SK-N-SH (cell line): ENCODE data around the gene BCAR3. TPM values are rescaled to one million over a fixed set of nuclear protein-coding genes. Genes with fewer than 3 reads are reported as not detected.

Experiments
- CTCF ChIA-PET: fragments of 300-600, 350-600 bp; formaldehyde crosslinking; extraction: SDS; loops from one replicate; lab custom pipeline; 2021; lab: Yijun Ruan, JAX
- POLR2A ChIA-PET: fragments of 350-600 bp; sonication (Branson Sonifier 250); formaldehyde crosslinking; extraction: SDS; loops from one replicate; lab custom pipeline; 2020; ENCODE audit warnings: antibody characterized with exemption, inconsistent platforms; lab: Yijun Ruan, JAX
- DNase-seq: peaks from one replicate; pipeline ENCODE4 v3.0.0; 2012
- H2AFZ ChIP-seq: fragments of 200-600 bp; sonication (generic); 2 replicates; pipeline ENCODE4 v1.8.1; 2016; ENCODE audit warnings: antibody characterized with exemption, mild to moderate bottlenecking, low read depth
- H3F3A ChIP-seq: fragments of 200-600 bp; sonication (generic); replicated peaks from 2 replicates; pipeline ENCODE3; 2016; ENCODE audit warnings: antibody characterized with exemption, mild to moderate bottlenecking; ENCODE audit not compliant: insufficient read depth
- H3K27ac ChIP-seq, 2 experiments: fragments of 200-500 bp in 1 of 2; fragments of 200-600 bp in 1 of 2; sonication (Bioruptor generic) in 1 of 2; sonication (generic), shearing (Covaris generic) in 1 of 2; 2 replicates each; pipeline versions ENCODE4 v1.5.1 to v1.6.1; 2014 to 2016; ENCODE audit warnings: low read depth in 2 of 2, inconsistent platforms in 1 of 2, low read length in 1 of 2, mild to moderate bottlenecking in 1 of 2, mixed read lengths in 1 of 2
- H3K27me3 ChIP-seq: fragments of 200-600 bp; sonication (generic), shearing (Covaris generic); 2 replicates; pipeline ENCODE4 v1.6.1; 2016; ENCODE audit warnings: mixed run types; ENCODE audit not compliant: insufficient read depth
- H3K36me3 ChIP-seq, 2 experiments: fragments of 200-500 bp in 1 of 2; fragments of 200-600 bp in 1 of 2; sonication (Bioruptor generic) in 1 of 2; sonication (generic) in 1 of 2; replicated peaks in 1 of 2; 2 replicates each; pipeline versions ENCODE3 to v1.5.1; 2014 to 2016; ENCODE audit warnings: low read length in 1 of 2, mild to moderate bottlenecking in 1 of 2; ENCODE audit not compliant: insufficient read depth in 2 of 2, control insufficient read depth in 1 of 2
- H3K4me1 ChIP-seq, 2 experiments: fragments of 200-500 bp in 1 of 2; fragments of 200-600 bp in 1 of 2; sonication (Bioruptor generic) in 1 of 2; sonication (generic), shearing (Covaris generic) in 1 of 2; 2 replicates each; pipeline versions ENCODE4 v1.5.1 to v1.6.1; 2014 to 2016; ENCODE audit warnings: low read depth in 1 of 2, low read length in 1 of 2, mixed run types in 1 of 2; ENCODE audit not compliant: insufficient read depth in 2 of 2, control insufficient read depth in 1 of 2
- H3K4me2 ChIP-seq: fragments of 200-600 bp; sonication (generic), shearing (Covaris generic); 2 replicates; pipeline ENCODE4 v1.6.1; 2017; ENCODE audit warnings: mixed run types
- H3K4me3 ChIP-seq, 2 experiments: fragments of 200-500 bp in 1 of 2; fragments of 200-600 bp in 1 of 2; sonication (Bioruptor generic) in 1 of 2; sonication (generic), shearing (Covaris generic) in 1 of 2; 2 replicates each; pipeline versions ENCODE4 v1.5.1 to v1.8.1; 2014 to 2016; ENCODE audit warnings: low read depth in 2 of 2, inconsistent platforms in 1 of 2, low read length in 1 of 2, mild to moderate bottlenecking in 1 of 2, mixed read lengths in 1 of 2, moderate library complexity in 1 of 2
- H3K79me2 ChIP-seq: fragments of 200-600 bp; sonication (generic); 2 replicates; pipeline ENCODE4 v1.8.1; 2017; ENCODE audit warnings: mild to moderate bottlenecking; ENCODE audit not compliant: insufficient read depth
- H3K9ac ChIP-seq: fragments of 200-600 bp; sonication (generic); 2 replicates; pipeline ENCODE4 v1.6.1; 2017; ENCODE audit warnings: mixed run types
- H3K9me2 ChIP-seq: fragments of 200-600 bp; sonication (generic); 2 replicates; pipeline ENCODE4 v1.6.1; 2017; ENCODE audit warnings: mixed run types
- H3K9me3 ChIP-seq: fragments of 200-600 bp; sonication (generic); 2 replicates; pipeline ENCODE4 v1.6.1; 2017; ENCODE audit warnings: mixed run types, mild to moderate bottlenecking, moderate library complexity
- H4K20me1 ChIP-seq: fragments of 200-600 bp; sonication (generic); 2 replicates; pipeline ENCODE4 v1.6.1; 2017; ENCODE audit warnings: mild to moderate bottlenecking, mixed run types; ENCODE audit not compliant: insufficient read depth
- CHD2 ChIP-seq: fragments of 150-350 bp; IDR thresholded peaks from 2 replicates; pipeline ENCODE4 v1.6.1; 2018; ENCODE audit warnings: low read length; ENCODE audit not compliant: partially characterized antibody
- ELF1 ChIP-seq: IDR thresholded peaks from 2 replicates; pipeline ENCODE4 v1.4.0; 2012
- EZH2phosphoT487 ChIP-seq: fragments of 200-600 bp; sonication (generic); IDR thresholded peaks from 2 replicates; pipeline ENCODE4 v1.6.1; 2017; ENCODE audit warnings: low read depth, mixed run types, mild to moderate bottlenecking, antibody characterized with exemption, moderate library complexity, borderline replicate concordance
- NFIC ChIP-seq: IDR thresholded peaks from 2 replicates; pipeline ENCODE4 v1.4.0; 2012; ENCODE audit warnings: borderline replicate concordance
- NRF1 ChIP-seq: IDR thresholded peaks from 2 replicates; pipeline ENCODE4 v1.6.1; 2012; ENCODE audit warnings: low read depth, mild to moderate bottlenecking, low read length
- SMC3 ChIP-seq: IDR thresholded peaks from 2 replicates; pipeline ENCODE4 v1.6.1; 2012; ENCODE audit warnings: low read depth, low read length, improper control_type of control experiment
- TAF1 ChIP-seq: IDR thresholded peaks from 2 replicates; pipeline ENCODE4 v1.6.1; 2012; ENCODE audit warnings: low read depth, mild to moderate bottlenecking, low read length, moderate library complexity, borderline replicate concordance
- TEAD4 ChIP-seq: IDR thresholded peaks from 2 replicates; pipeline ENCODE4 v1.4.0; 2012; ENCODE audit warnings: mild to moderate bottlenecking, borderline replicate concordance; ENCODE audit not compliant: insufficient read depth
- WGBS: methylation state at CpG from one replicate; pipeline ENCODE4 v1.1.6; 2017; ENCODE audit warnings: low lambda C conversion rate; 5-methylcytosine and 5-hydroxymethylcytosine counted together
- polyA plus RNA-seq, 3 experiments: library from polyadenylated mRNA; depleted of rRNA; stranded (reverse); fragments of >200 nt; gene quantifications; 2 replicates each; pipeline ENCODE4 v1.2.3, GENCODE V29; 2012
- TF ChIP-seq, protein P1 (sequence below): IDR thresholded peaks from 2 replicates; pipeline ENCODE4 v1.4.0; 2012; ENCODE audit warnings: low read depth, borderline replicate concordance
- TF ChIP-seq, protein P2 (sequence below): fragments of 150-350 bp; IDR thresholded peaks from 2 replicates; pipeline ENCODE4 v1.6.1; 2017; ENCODE audit warnings: antibody characterized with exemption, low read length, low read depth, borderline replicate concordance
- TF ChIP-seq, protein P3 (sequence below): fragments of 150-350 bp; IDR thresholded peaks from 2 replicates; pipeline ENCODE4 v1.6.1; 2016; ENCODE audit warnings: mild to moderate bottlenecking, low read depth, low read length

BCAR3 gene
- polyA plus RNA-seq, 1 of the 3 experiments (the other 2 are of a cell fraction), result 58.4 TPM

DNA sequence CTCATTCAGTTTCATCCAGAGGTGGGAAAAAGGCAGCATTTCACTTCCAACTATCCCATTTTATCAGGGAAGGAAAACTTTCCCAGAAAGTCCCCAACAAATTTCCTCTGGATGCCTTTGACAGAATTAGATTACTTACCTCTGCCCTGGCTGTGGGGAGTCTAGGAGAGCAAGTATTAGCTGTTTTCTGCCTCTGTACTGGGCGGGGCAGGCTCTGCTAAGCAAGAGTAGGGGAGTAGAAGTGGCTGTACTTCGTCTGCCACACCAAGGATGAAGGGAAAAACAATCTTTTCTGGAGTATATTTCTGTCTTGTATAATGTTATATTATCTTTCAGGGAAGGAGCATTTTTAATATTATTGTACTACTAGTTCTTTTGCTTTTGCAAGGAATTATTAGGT is 155.2 kb downstream of the BCAR3 start (continued):
- TF ChIP-seq, protein P1, sequence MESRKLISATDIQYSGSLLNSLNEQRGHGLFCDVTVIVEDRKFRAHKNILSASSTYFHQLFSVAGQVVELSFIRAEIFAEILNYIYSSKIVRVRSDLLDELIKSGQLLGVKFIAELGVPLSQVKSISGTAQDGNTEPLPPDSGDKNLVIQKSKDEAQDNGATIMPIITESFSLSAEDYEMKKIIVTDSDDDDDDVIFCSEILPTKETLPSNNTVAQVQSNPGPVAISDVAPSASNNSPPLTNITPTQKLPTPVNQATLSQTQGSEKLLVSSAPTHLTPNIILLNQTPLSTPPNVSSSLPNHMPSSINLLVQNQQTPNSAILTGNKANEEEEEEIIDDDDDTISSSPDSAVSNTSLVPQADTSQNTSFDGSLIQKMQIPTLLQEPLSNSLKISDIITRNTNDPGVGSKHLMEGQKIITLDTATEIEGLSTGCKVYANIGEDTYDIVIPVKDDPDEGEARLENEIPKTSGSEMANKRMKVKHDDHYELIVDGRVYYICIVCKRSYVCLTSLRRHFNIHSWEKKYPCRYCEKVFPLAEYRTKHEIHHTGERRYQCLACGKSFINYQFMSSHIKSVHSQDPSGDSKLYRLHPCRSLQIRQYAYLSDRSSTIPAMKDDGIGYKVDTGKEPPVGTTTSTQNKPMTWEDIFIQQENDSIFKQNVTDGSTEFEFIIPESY, result no peak
- TF ChIP-seq EZH2phosphoT487, result no peak
- TF ChIP-seq, all 33 proteins: peak for 0

DNA sequence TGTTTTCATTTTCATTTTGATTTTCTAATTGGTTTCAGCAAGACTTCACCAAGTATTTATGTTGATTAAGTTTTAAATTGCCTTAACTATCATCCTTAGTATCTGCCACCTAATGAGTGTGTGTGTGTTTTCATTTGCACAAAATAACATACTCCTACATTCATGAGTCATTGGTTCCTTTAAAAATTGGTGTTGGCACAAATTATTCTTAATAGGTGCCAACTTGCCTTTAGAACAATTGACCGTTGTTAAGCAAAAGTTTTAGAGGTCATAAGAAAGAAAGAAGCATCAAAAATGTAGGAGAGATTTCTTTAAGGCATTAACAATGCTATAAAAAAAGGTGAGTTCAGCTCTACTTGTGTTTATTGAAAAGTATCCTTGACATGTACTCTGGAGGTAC is 156.2 kb downstream of the BCAR3 start:
- CTCF ChIA-PET, result no interaction called here
- H3K4me1 ChIP-seq, result peaks cover 0 to 3% of the 10 kb centered on the region in 2 experiments; a peak in 2 of 4 replicates
- POLR2A ChIA-PET, result no interaction called here
- no peak for DNase-seq
- H3K9me2 ChIP-seq, result 0 out of 2 replicates have a peak, but pooled peaks cover 3% of the 10 kb centered on the region
- H3K4me3 ChIP-seq, result no peak overlapping the region
- no peak overlapping the region for H3K27ac ChIP-seq
- H3K4me2 ChIP-seq, result no peak overlapping the region
- peaks cover 30% of the 10 kb centered on the region for H3K79me2 ChIP-seq
- no peaks in the 10 kb centered on the region; the same call in 1 of the 2 replicates for H4K20me1 ChIP-seq
- H3K36me3 ChIP-seq, result peaks cover 49 to 80% of the 10 kb centered on the region in 2 experiments
- no peak overlapping the region for H3K9ac ChIP-seq
- H2AFZ ChIP-seq, result no peak overlapping the region
- TF ChIP-seq EZH2phosphoT487 (no peak), SMC3 (no peak), TAF1 (no peak), CHD2 (no peak), NFIC (no peak), NRF1 (no peak), ELF1 (no peak), TEAD4 (no peak)
- TF ChIP-seq, protein P1, result no peak
- TF ChIP-seq, protein P2, sequence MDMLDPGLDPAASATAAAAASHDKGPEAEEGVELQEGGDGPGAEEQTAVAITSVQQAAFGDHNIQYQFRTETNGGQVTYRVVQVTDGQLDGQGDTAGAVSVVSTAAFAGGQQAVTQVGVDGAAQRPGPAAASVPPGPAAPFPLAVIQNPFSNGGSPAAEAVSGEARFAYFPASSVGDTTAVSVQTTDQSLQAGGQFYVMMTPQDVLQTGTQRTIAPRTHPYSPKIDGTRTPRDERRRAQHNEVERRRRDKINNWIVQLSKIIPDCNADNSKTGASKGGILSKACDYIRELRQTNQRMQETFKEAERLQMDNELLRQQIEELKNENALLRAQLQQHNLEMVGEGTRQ, result no peak
- TF ChIP-seq, protein P3, sequence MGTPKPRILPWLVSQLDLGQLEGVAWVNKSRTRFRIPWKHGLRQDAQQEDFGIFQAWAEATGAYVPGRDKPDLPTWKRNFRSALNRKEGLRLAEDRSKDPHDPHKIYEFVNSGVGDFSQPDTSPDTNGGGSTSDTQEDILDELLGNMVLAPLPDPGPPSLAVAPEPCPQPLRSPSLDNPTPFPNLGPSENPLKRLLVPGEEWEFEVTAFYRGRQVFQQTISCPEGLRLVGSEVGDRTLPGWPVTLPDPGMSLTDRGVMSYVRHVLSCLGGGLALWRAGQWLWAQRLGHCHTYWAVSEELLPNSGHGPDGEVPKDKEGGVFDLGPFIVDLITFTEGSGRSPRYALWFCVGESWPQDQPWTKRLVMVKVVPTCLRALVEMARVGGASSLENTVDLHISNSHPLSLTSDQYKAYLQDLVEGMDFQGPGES, result no peak
- H3K9me3 ChIP-seq, result no peaks in the 10 kb centered on the region
- H3K27me3 ChIP-seq, result no peaks in the 10 kb centered on the region
- 98% methylated on average over 1 of the region's 1 CpG for WGBS
- peaks cover 5% of the 10 kb centered on the region for H3F3A ChIP-seq
